ENCODE data around the gene BMP2.

Gene BMP2

GRCh38 chr20:6767536-6768227, at the start of gene BMP2:
Gene BMP2, plus strand, starts transcription at chr20:6767686. Its CDS starts 2,441 bp downstream, at chr20:6770127.
- in situ Hi-C loops (cut with MboI; ENCODE audit: low sequenced_read_pairs): no loop called here

- in situ Hi-C loops (cut with MboI; ENCODE audit: low sequenced_read_pairs): no loop called here
Observed at GRCh38 chr20:6718662-6719368, 48.7 kb upstream of the BMP2 start.

GRCh38 chr20:6719369-6719721, 48.1 kb upstream of the BMP2 start:
- in situ Hi-C loops (cut with MboI; ENCODE audit: low sequenced_read_pairs): no loop called here

DNA sequence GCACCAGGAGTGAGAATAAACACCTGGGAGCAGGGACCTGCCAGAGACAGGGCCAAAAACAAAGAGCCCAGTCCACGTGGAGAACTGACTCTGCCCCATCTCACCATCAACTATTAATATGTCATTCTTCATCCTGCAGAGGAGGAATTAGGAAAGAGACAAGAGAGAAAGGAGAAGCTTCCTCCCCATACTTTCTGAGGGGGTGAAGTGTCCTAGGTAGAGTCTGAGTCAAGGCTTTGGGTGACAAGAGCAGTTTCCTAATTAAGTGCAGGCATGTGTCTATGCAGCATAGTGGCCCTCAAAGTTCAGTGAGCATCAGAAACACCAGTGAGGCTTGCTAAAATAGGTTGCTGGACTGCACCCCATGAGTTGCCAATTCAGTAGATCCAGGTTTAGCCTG, 40.7 kb upstream of the BMP2 start:
- in situ Hi-C loops (cut with MboI; ENCODE audit: low sequenced_read_pairs): no loop called here

GRCh38 chr20:6730672-6731328, 36.7 kb upstream of the BMP2 start:
- in situ Hi-C loops (cut with MboI; ENCODE audit: low sequenced_read_pairs): no loop called here

DNA sequence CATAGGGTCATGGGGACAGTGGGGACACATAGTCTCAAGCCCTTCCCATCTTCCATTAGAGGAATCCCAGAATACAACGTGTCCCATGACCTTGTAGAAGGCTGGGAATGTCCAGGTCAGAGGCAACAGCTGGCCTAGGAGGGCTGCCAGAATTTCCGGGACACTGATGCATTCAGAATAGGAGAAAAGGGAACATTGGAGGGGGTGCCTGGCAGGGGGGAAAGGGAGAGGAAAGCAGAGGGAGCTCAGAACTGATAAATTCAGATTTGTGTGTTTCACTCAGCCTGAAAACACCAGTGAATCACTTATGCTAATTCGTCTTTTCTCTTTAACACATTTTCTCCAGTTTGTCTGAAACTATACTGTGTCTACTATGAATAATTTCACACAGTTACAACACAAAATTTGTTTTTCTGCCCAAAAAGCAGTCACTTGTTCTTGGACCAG, 35.5 kb upstream of the BMP2 start:
- in situ Hi-C loops (cut with MboI; ENCODE audit: low sequenced_read_pairs): no loop called here

DNA sequence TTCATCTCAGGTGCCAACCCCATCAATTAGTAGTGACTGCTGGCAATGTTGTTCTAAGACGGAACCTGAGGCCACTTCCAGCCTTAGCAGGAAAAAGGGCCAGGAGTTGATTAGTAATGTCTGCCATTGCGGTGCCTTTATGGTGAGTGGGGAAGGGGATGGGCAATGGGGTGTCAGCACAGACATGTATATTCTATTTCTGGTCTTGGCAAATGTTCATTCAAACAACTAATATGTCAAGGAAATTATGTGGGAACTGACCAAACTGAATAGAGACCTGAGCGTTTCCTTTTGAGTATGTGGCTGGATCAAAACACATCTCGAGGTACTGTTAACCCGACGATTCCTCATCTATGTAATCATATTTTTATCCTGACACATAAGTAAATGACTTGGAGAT, 34.6 kb upstream of the BMP2 start:
- in situ Hi-C loops (cut with MboI; ENCODE audit: low sequenced_read_pairs): no loop called here

- in situ Hi-C loops (cut with MboI; ENCODE audit: low sequenced_read_pairs): no loop called here
Observed at GRCh38 chr20:6733965-6734364, 33.5 kb upstream of the BMP2 start.

GRCh38 chr20:6735942-6736845, 31.3 kb upstream of the BMP2 start:
- in situ Hi-C loops (cut with MboI; ENCODE audit: low sequenced_read_pairs): no loop called here

DNA sequence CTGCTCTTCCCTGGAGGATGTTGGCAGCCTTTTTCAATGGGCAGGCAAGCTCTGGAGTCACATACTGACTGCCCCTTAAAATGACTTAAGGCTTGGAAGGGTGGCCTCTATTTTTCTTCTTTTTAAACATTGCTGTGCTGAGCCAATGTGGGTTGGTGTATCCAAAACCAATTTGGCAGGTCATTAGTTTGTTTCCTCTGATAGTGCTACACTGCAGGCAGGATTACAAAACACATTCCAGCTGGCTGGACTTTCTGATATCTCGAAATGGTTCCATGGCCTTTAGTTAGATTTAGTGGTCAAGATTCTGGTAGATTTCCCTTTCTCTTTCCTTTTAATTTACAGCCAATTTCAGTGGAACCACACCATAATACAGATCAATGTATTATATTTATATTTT, 28.1 kb upstream of the BMP2 start:
- in situ Hi-C loops (cut with MboI; ENCODE audit: low sequenced_read_pairs): no loop called here

DNA sequence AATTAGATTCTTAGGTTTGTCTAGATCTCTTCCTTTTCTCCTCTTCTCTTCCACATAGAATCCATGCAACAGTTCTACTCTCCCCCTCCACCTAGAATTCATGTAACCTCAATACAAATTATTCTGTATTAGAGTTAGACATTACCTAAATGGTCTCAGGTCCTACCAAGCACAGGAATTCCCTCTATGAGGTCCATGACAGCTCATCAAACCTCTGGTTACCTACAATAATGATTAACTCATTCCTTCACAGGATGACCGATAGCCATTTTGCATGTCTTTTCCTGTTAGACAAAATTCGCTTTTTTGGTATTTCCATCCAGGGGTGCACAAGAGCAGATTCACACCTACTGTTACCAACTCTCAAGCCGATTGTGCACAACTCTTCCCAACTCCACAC, 27.4 kb upstream of the BMP2 start:
- in situ Hi-C loops (cut with MboI; ENCODE audit: low sequenced_read_pairs): no loop called here

GRCh38 chr20:6744180-6744579, 23.3 kb upstream of the BMP2 start:
- in situ Hi-C loops (cut with MboI; ENCODE audit: low sequenced_read_pairs): no loop called here

DNA sequence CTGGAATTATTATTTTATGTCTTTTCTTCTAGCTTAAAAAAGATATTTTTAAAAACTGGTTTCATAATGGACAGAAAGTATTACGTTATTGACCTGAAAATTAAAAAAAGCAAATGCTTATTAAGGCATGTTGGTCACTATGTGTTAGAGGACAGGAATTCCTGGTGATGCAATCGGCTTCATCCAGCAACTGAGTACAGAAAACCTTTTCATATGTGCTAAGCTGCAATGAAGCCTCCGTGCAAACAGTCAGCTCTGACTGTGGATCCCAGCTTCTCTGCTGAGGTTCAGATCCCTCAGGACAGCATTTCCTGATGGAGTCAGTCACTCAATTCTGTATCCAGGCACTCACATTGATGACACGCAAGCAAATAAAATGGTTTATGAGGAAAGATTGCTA, 22.7 kb upstream of the BMP2 start:
- in situ Hi-C loops (cut with MboI; ENCODE audit: low sequenced_read_pairs): no loop called here

DNA sequence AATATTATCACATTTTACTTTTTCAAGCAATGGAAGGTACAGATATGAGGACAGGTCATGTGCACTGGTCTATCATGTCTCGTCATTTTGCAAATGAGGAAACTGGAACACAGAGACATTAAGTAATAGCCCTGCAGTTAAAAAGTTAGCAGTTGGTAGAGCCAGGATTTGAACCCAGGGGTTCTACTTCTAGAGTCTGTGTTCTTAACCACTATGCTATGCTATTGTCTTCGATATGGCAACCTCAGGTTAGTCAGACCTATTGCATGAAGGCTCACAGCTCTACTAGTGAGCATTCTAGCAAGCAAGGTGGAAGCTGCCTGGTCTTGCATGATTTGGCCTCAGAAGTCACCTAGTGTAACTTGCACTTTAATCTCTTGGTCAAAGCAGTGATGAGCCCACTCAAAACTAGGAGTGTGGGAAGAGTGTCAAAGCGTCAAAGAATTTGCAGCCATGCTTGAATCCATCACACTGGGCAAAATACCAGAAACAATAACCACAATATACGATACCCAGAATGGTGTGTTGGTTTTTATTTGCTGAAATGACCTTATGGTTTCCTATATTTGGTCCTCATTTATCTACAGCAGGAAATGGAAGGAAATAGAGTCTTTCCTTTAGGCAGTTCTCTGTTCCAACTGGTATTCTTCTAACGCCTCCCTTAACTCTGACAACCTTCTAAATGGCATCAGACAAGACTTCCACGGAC, 20.4 kb upstream of the BMP2 start:
- in situ Hi-C loops (cut with MboI; ENCODE audit: low sequenced_read_pairs): no loop called here

DNA sequence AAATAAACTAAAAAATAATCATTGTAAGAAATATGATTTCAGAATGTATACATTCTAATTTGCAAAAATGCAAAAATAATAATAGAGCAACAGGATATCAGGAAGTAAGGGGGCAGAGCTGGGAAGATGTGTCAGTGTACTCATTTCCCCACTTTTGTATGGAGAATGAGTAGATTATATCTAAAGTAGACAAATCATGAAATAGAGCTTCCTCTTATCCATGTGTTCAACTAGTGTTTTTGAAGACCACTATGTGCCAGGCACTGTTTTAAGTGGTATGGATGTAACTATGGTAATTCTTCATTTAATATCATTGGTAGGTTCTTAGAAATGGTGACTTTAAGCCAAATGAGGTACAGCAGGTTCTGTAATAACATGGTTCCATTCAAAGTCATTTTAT, 17.0 kb upstream of the BMP2 start:
- in situ Hi-C loops (cut with MboI; ENCODE audit: low sequenced_read_pairs): no loop called here

GRCh38 chr20:6756693-6757595, 10.5 kb upstream of the BMP2 start:
- in situ Hi-C loops (cut with MboI; ENCODE audit: low sequenced_read_pairs): no loop called here

DNA sequence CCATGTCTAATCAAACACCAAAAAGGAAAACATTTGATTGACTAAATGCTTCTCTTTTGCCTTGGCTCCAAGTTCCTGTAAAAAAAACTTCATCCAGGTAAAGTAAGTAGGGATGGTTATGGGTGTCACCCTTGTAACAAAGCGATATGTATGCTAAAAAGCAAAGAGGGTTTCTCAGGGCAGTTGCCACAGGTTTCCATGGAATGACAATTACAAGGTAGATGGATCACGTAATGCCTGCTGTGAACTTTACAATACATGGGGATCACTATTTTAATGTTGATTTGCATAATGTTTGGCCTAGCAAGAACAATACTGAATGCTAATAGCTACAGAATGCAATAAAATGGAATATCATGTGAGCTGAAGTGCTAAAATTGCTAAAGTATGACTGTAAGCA, 2.9 kb upstream of the BMP2 start:
- in situ Hi-C loops (cut with MboI; ENCODE audit: low sequenced_read_pairs): no loop called here

- in situ Hi-C loops (cut with MboI; ENCODE audit: low sequenced_read_pairs): no loop called here
Observed at GRCh38 chr20:6765469-6766058, 1.9 kb upstream of the BMP2 start.

GRCh38 chr20:6766433-6766832, 1.1 kb upstream of the BMP2 start:
- in situ Hi-C loops (cut with MboI; ENCODE audit: low sequenced_read_pairs): no loop called here

All from HL-60/S4 (cell line).